Type B pancreatic cell (in vitro differentiated cells): ENCODE measurements around the gene HIVEP3. TPM values are rescaled to one million over a fixed set of nuclear protein-coding genes. Genes with fewer than 3 reads are reported as not detected.
A peak's percentile ranks its signal among the peaks of the same experiment; 100 is the strongest.
"Not testable (repeated sequence)": the region's sequence is repeated elsewhere in the genome, so short reads cannot be mapped to it uniquely, and the experiment has no call there.

Source experiments
- DNase-seq: peaks from one replicate; pipeline ENCODE4 v3.0.0; 2021; ENCODE audit warnings: mixed read lengths; ENCODE audit not compliant: unreplicated experiment; ENCODE audit errors: extremely low spot score
- H3K27ac Mint-ChIP-seq: 2 replicates; pipeline ENCODE4 v1.8.0; 2021; ENCODE audit warnings: mild to moderate bottlenecking, mixed read lengths
- H3K27me3 Mint-ChIP-seq: 2 replicates; pipeline ENCODE4 v1.8.0; 2021; ENCODE audit warnings: mixed read lengths
- H3K36me3 Mint-ChIP-seq: 2 replicates; pipeline ENCODE4 v1.8.0; 2021; ENCODE audit warnings: mixed read lengths
- H3K4me1 Mint-ChIP-seq: one replicate; pipeline ENCODE4 v1.8.0; 2021; ENCODE audit warnings: mixed read lengths; ENCODE audit not compliant: unreplicated experiment
- H3K4me3 Mint-ChIP-seq: 2 replicates; pipeline ENCODE4 v1.8.0; 2021; ENCODE audit warnings: mild to moderate bottlenecking, mixed read lengths
- H3K9me3 Mint-ChIP-seq: 2 replicates; pipeline ENCODE4 v1.8.0; 2021; ENCODE audit warnings: mixed read lengths
- total RNA-seq: library from RNA; stranded (reverse); gene quantifications from 2 replicates; pipeline ENCODE4 v1.2.1, GENCODE V29; 2021; ENCODE audit warnings: low replicate concordance
- TF ChIP-seq, protein P1 (sequence below): fragments of 200-600 bp; sonication (generic); conservative IDR thresholded peaks from 2 replicates; pipeline ENCODE4 v1.5.0; 2021; ENCODE audit warnings: antibody characterized with exemption, mild to moderate bottlenecking

HIVEP3 gene
- total RNA-seq, 1 donor from 2014 or later: 9.2 TPM

DNA sequence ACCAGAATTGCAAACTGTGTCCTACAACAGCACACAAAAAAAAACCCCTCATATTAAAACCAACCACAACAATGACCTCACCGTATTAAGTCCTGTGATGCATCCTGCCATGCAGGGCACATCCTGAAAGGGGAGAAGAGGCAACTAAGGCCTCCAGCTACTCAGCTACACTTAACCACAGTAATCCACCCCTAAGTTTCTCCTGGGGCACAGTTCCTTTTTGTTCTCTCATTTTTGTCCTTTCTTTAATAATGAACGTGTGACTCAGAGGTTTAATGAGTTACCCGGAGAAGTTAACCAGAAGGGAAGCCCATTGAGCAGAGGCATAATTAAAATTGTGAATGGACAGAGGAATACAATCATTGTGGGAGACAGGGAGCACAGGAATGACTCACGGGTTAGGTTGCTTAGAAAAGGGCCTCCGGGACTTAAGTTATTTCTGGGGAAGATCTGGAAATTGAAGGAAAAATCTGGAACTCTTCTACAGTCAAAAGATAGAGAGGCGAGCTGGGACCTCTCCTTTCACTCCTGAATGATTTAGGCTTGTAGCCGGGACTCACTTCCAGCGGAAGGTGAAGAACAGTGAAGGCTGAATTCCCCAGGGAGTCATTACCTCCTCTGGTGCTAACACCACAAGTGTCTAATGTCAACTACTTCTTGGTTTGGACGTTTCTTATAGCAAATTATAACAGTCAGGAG, 36.9 kb upstream of the HIVEP3 start:
- Mint-ChIP-seq H3K27me3 (no peaks in the 10 kb centered on the region), H3K27ac (peak overlapping the region; percentile 7), H3K36me3 (no peaks in the 10 kb centered on the region), H3K9me3 (no peaks in the 10 kb centered on the region), H3K4me3 (no peak overlapping the region), H3K4me1 (peaks cover 10% of the 10 kb centered on the region)
- TF ChIP-seq, protein P1, sequence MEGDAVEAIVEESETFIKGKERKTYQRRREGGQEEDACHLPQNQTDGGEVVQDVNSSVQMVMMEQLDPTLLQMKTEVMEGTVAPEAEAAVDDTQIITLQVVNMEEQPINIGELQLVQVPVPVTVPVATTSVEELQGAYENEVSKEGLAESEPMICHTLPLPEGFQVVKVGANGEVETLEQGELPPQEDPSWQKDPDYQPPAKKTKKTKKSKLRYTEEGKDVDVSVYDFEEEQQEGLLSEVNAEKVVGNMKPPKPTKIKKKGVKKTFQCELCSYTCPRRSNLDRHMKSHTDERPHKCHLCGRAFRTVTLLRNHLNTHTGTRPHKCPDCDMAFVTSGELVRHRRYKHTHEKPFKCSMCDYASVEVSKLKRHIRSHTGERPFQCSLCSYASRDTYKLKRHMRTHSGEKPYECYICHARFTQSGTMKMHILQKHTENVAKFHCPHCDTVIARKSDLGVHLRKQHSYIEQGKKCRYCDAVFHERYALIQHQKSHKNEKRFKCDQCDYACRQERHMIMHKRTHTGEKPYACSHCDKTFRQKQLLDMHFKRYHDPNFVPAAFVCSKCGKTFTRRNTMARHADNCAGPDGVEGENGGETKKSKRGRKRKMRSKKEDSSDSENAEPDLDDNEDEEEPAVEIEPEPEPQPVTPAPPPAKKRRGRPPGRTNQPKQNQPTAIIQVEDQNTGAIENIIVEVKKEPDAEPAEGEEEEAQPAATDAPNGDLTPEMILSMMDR: no peak
- no peak for DNase-seq

DNA sequence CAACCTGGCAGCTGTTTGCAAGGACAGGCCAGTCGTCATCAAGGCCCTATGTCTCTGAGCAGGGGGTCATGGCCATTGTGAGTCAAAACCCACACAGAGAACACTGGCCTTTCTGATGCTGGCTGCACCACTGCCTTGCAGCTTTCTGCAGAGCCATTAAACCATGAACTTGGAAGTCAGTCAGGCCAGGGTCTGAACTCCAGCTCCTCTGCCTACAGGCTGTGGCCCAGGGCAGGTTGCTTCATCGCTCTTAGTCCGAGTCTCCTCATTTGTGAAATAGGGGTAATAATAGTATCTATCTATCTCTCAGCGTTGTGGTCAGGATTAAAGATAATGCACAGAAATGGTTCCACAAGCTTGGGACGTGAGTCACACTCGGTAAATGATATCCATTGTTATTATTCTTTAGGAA, 35.8 kb upstream of the HIVEP3 start:
- no peaks in the 10 kb centered on the region for H3K27me3 Mint-ChIP-seq
- DNase-seq: no peak
- peaks cover 10% of the 10 kb centered on the region for H3K4me1 Mint-ChIP-seq
- H3K27ac Mint-ChIP-seq: peak overlapping the region; percentile 37
- TF ChIP-seq, protein P1: no peak
- no peaks in the 10 kb centered on the region for H3K9me3 Mint-ChIP-seq
- H3K4me3 Mint-ChIP-seq: no peak overlapping the region
- H3K36me3 Mint-ChIP-seq: no peaks in the 10 kb centered on the region

DNA sequence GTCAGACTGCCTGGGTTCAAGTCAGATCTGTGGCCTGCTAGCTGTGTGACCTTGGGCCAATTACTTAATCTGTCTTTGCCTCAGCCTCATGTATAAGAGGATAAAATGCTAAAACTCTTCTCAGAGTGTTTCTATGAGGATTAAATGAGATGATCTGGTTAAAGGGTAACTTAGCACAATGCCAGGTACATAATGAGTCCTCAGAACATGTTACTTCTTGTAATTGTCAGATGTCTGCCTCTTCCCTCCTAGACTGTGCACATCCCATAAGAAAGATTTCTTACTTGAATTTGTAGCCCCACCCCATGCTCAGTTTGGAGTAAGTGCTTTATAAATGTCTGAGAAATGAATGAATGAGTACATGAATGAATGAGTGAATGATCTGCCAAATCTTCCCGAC, 34.6 kb upstream of the HIVEP3 start:
- no peak for DNase-seq
- Mint-ChIP-seq H3K27me3 (no peaks in the 10 kb centered on the region), H3K9me3 (no peaks in the 10 kb centered on the region), H3K4me1 (peaks cover 10% of the 10 kb centered on the region), H3K27ac (no peak overlapping the region), H3K4me3 (no peak overlapping the region), H3K36me3 (no peaks in the 10 kb centered on the region)
- TF ChIP-seq, protein P1: no peak

DNA sequence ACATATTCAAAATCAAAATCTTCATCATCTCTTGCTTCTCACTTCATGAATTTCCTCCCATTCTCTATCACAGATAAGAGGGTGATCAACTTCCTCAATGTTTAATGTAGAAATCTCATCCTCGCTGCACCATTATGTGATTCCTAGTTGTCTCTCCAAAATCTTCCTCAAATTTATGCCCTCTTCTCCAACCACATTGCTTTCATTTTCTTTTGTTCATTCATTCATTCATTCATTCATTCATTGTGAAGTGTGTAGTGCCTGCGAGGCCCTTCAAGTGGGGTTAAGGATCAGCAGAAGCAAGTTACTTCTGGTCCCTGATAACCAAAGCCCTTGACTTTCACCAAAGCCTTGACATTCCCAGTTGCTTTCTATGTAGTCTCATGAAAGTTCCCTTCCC, 33.5 kb upstream of the HIVEP3 start:
- no peak for DNase-seq
- Mint-ChIP-seq H3K27ac (no peak overlapping the region), H3K27me3 (no peaks in the 10 kb centered on the region), H3K4me1 (peaks cover 10% of the 10 kb centered on the region), H3K4me3 (no peak overlapping the region), H3K9me3 (no peaks in the 10 kb centered on the region), H3K36me3 (no peaks in the 10 kb centered on the region)
- TF ChIP-seq, protein P1: no peak

DNA sequence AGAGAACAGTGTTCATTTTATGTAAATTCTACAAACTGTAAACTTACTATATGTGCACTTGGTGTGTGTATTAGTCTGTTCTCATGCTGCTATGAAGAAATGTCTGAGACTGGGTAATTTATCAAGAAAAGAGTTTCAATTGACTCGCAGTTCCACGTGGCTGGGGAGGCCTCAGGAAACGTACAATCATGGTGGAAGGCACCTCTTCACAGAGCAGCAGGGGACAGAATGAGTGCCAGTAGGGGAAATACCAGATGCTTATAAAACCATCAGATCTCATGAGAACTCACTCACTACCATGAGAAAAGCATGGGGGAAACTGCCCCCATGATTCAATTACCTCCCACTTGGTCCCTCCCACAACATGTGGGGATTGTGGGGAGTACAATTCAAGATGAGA, 32.8 kb upstream of the HIVEP3 start:
- H3K4me3 Mint-ChIP-seq, H3K9me3 Mint-ChIP-seq, DNase-seq, H3K27ac Mint-ChIP-seq, H3K36me3 Mint-ChIP-seq, H3K27me3 Mint-ChIP-seq: not testable (repeated sequence)
- peaks cover 10% of the 10 kb centered on the region for H3K4me1 Mint-ChIP-seq

DNA sequence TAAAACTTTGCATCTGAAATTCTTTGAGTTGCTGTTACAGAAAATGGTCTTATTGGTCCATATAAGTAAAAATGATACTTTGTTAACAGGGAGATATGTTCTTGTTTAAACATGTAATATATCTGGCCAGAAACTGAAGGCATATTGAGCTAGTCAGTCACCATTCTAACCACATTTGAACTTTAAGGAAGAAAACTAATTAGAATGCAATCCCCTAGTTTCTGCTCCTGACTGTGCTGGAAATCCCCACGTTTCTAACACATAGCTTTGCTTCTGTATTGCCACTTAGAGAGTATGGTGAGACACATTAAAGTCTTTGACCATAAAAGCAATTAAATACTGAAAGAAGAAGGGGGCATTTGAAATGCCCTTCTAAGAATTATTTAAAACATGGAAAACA, 32.1 kb upstream of the HIVEP3 start:
- Mint-ChIP-seq H3K4me1 (peaks cover 8% of the 10 kb centered on the region), H3K9me3 (no peaks in the 10 kb centered on the region), H3K36me3 (no peaks in the 10 kb centered on the region), H3K27me3 (no peaks in the 10 kb centered on the region), H3K4me3 (no peak overlapping the region), H3K27ac (no peak overlapping the region)
- TF ChIP-seq, protein P1: no peak
- DNase-seq: no peak

DNA sequence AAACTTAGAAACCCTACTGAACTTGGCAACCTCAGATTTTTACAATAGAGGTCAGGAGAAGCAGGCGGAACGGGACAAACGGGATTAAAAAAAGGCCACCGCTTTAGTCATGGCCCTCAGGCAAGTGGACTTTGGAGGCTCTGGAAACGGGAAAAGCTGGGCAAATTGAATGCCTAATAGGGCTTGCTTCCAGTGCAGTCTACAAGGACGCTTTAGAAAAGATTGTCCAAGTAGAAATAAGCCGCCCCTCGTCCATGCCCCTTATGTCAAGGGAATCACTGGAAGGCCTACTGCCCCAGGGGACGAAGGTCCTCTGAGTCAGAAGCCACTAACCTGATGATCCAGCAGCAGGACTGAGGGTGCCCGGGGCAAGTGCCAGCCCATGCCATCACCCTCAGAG, 27.2 kb upstream of the HIVEP3 start:
- not testable (repeated sequence) for H3K4me1 Mint-ChIP-seq, H3K36me3 Mint-ChIP-seq, H3K27me3 Mint-ChIP-seq, H3K27ac Mint-ChIP-seq, DNase-seq, H3K4me3 Mint-ChIP-seq, H3K9me3 Mint-ChIP-seq
